GM10847 (cell line): ENCODE measurements around the gene PPFIBP1.

Experiments
- POLR2A ChIP-seq: IDR thresholded peaks from 2 replicates; pipeline ENCODE4 v1.6.1; 2011; ENCODE audit not compliant: insufficient read length; ENCODE audit errors: extremely low read depth

PPFIBP1 gene

GRCh38 chr12:27583057-27583797, 59.2 kb downstream of the PPFIBP1 start:
- TF ChIP-seq POLR2A, result no peak

GRCh38 chr12:27583981-27584380, 60.0 kb downstream of the PPFIBP1 start:
- no peak for TF ChIP-seq POLR2A

- TF ChIP-seq POLR2A, result no peak
These were observed 61.8 kb downstream of the PPFIBP1 start for GRCh38 chr12:27585739-27586265.

- TF ChIP-seq POLR2A, result no peak
These were observed 64.8 kb downstream of the PPFIBP1 start for GRCh38 chr12:27588776-27589175.

- no peak for TF ChIP-seq POLR2A
These were observed 65.4 kb downstream of the PPFIBP1 start for GRCh38 chr12:27589419-27589818.

GRCh38 chr12:27592548-27592947, 68.5 kb downstream of the PPFIBP1 start:
- no peak for TF ChIP-seq POLR2A

GRCh38 chr12:27593266-27593665, 69.3 kb downstream of the PPFIBP1 start:
- no peak for TF ChIP-seq POLR2A

GRCh38 chr12:27595231-27595642, 71.2 kb downstream of the PPFIBP1 start:
- no peak for TF ChIP-seq POLR2A

GRCh38 chr12:27602516-27602915, 78.5 kb downstream of the PPFIBP1 start:
- no peak for TF ChIP-seq POLR2A

GRCh38 chr12:27604431-27604830, 80.4 kb downstream of the PPFIBP1 start:
- no peak for TF ChIP-seq POLR2A

GRCh38 chr12:27606986-27607385, 83.0 kb downstream of the PPFIBP1 start:
- no peak for TF ChIP-seq POLR2A

GRCh38 chr12:27607591-27607990, 83.6 kb downstream of the PPFIBP1 start:
- no peak for TF ChIP-seq POLR2A

- TF ChIP-seq POLR2A, result no peak
These were observed 84.9 kb downstream of the PPFIBP1 start for GRCh38 chr12:27608890-27609289.

GRCh38 chr12:27610374-27610773, 86.4 kb downstream of the PPFIBP1 start:
- no peak for TF ChIP-seq POLR2A

- no peak for TF ChIP-seq POLR2A
These were observed 90.4 kb downstream of the PPFIBP1 start for GRCh38 chr12:27614386-27614785.

GRCh38 chr12:27614866-27615265, 90.9 kb downstream of the PPFIBP1 start:
- no peak for TF ChIP-seq POLR2A
